Measurements from ENCODE around the gene SPAG8.

DNA sequence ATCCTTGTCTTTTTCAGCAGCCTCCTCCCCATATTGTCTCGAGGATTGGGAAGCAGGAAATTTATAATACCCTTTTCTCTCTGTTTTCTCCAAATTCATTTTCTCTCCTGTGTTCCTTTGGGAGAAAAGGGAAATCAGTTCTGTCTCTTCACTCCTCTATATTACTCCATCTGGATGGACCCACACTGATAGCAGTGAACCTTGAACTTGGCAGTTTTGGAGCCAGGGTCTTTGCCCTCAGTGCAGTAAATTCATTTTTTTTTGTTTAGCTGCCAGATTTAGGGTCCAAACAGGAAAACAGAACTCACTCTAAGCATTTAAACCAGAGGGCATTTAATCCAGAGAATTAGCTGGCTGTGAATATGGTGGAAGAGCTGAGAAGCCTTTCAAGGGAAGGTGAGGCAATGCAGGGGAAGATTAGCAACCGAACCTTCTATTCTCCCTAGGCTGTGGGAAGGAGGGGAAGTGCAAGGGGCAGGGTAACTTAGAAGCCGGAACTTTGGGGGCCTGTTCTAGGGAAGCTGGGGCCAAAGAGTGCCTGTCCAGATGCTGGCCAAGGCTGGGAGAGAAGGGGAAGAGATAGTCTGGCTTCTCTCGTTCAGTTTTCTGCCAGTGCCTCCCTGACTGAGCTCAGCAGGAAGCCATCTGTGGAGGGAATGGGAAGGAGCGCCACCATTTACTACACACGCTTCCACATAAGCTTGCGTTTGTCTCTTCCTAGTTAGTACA is 37.0 kb downstream of the SPAG8 start:
- TF ChIP-seq, protein P1, sequence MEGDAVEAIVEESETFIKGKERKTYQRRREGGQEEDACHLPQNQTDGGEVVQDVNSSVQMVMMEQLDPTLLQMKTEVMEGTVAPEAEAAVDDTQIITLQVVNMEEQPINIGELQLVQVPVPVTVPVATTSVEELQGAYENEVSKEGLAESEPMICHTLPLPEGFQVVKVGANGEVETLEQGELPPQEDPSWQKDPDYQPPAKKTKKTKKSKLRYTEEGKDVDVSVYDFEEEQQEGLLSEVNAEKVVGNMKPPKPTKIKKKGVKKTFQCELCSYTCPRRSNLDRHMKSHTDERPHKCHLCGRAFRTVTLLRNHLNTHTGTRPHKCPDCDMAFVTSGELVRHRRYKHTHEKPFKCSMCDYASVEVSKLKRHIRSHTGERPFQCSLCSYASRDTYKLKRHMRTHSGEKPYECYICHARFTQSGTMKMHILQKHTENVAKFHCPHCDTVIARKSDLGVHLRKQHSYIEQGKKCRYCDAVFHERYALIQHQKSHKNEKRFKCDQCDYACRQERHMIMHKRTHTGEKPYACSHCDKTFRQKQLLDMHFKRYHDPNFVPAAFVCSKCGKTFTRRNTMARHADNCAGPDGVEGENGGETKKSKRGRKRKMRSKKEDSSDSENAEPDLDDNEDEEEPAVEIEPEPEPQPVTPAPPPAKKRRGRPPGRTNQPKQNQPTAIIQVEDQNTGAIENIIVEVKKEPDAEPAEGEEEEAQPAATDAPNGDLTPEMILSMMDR (IDR thresholded peaks at IDR 0.05 in 2 of 3, conservative IDR thresholded peaks at IDR 0.05 in 1 of 3; ENCODE audit: control insufficient read depth in 2 of 3, extremely low read depth in 1 of 3, insufficient read depth in 1 of 3, low read depth in 3 of 3, low read length in 3 of 3): no peak
- no peak for TF ChIP-seq MYC (IDR thresholded peaks at IDR 0.05; ENCODE audit: insufficient read depth, insufficient read length, insufficient replicate concordance, low read length, severe bottlenecking)
- no peak for TF ChIP-seq EP300 (IDR thresholded peaks at IDR 0.05; ENCODE audit: borderline replicate concordance in 1 of 2, control insufficient read depth in 1 of 2, low read depth in 2 of 2, low read length in 2 of 2)
- TF ChIP-seq CBX3 (IDR thresholded peaks at IDR 0.05; ENCODE audit: borderline replicate concordance, low read depth): no peak
- TF ChIP-seq, protein P2, sequence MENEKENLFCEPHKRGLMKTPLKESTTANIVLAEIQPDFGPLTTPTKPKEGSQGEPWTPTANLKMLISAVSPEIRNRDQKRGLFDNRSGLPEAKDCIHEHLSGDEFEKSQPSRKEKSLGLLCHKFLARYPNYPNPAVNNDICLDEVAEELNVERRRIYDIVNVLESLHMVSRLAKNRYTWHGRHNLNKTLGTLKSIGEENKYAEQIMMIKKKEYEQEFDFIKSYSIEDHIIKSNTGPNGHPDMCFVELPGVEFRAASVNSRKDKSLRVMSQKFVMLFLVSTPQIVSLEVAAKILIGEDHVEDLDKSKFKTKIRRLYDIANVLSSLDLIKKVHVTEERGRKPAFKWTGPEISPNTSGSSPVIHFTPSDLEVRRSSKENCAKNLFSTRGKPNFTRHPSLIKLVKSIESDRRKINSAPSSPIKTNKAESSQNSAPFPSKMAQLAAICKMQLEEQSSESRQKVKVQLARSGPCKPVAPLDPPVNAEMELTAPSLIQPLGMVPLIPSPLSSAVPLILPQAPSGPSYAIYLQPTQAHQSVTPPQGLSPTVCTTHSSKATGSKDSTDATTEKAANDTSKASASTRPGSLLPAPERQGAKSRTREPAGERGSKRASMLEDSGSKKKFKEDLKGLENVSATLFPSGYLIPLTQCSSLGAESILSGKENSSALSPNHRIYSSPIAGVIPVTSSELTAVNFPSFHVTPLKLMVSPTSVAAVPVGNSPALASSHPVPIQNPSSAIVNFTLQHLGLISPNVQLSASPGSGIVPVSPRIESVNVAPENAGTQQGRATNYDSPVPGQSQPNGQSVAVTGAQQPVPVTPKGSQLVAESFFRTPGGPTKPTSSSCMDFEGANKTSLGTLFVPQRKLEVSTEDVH (IDR thresholded peaks at IDR 0.05; ENCODE audit: low read depth, partially characterized antibody): no peak
- TF ChIP-seq EZH2 (IDR thresholded peaks at IDR 0.05; ENCODE audit: borderline replicate concordance, control insufficient read depth, low read depth, low read length): no peak
- TF ChIP-seq CHD2 (IDR thresholded peaks at IDR 0.05; ENCODE audit: borderline replicate concordance, low read depth, low read length): no peak
- TF ChIP-seq TCF12 (IDR thresholded peaks at IDR 0.05; ENCODE audit: low read depth, low read length): no peak
- TF ChIP-seq POLR2A (IDR thresholded peaks at IDR 0.05; ENCODE audit: low read depth, low read length): no peak

Measured in GM12878 (cell line).